GM12878 (cell line): Measurements from ENCODE around the gene LRRFIP2. TPM values are rescaled to one million over a fixed set of nuclear protein-coding genes. Genes with fewer than 3 reads are reported as not detected.

ENCODE experiments used
- ATAC-seq: fragments of 200-7000 bp; cut with Tn5 transposase; 3 replicates; pipeline ENCODE4 v1.9.1; 2020; ENCODE audit warnings: mild to moderate bottlenecking, moderate library complexity
- BruUV-seq: library from RNA; stranded (reverse); fragments of 400-500 nt; replicated peaks from 2 replicates; lab custom pipeline; 2021; lab: Mats Ljungman, UMichigan
- CTCF ChIA-PET: fragments of 300-600 bp; sonication (Branson Sonifier 250); formaldehyde crosslinking; extraction: SDS; loops from one replicate; lab custom pipeline; 2021; ENCODE audit warnings: inconsistent platforms; lab: Yijun Ruan, JAX
- POLR2A ChIA-PET: fragments of 350-600 bp; formaldehyde crosslinking; extraction: SDS; loops from one replicate; lab custom pipeline; 2021; ENCODE audit warnings: inconsistent platforms; lab: Charles Lee
- RAD21 ChIA-PET: fragments of 300-600 bp; sonication (Branson Sonifier 250); formaldehyde crosslinking; loops from one replicate; lab custom pipeline; 2023; ENCODE audit warnings: antibody characterized with exemption; ENCODE audit not compliant: unreplicated experiment; lab: Charles Lee
- SMC1A ChIA-PET: fragments of 300-600 bp; sonication (Branson Sonifier 250); formaldehyde crosslinking; loops from one replicate; lab custom pipeline; 2023; ENCODE audit not compliant: unreplicated experiment, uncharacterized antibody; lab: Charles Lee
- DNase-seq: peaks from one replicate; pipeline ENCODE4 v3.0.0-alpha.2; 2011; ENCODE audit warnings: low read depth, low spot score
- FAIRE-seq: peaks from 3 replicates; lab custom pipeline; 2011; peaks lifted over from hg19 to GRCh38; lab: Jason Lieb, UNC
- H2AFZ ChIP-seq: 2 replicates; pipeline ENCODE4 v1.6.0; 2011; ENCODE audit warnings: low read depth, low read length, control low read depth; ENCODE audit not compliant: control insufficient read depth
- H3K27ac ChIP-seq: 2 replicates; pipeline ENCODE4 v1.5.1; 2011; ENCODE audit warnings: control low read depth; ENCODE audit not compliant: control insufficient read depth, insufficient read depth
- H3K27me3 ChIP-seq, 2 experiments: replicated peaks in 1 of 2; 2 replicates each; pipeline versions ENCODE4 v1.6.0 to v1.6.1; 2011; ENCODE audit warnings: low read length in 1 of 2; ENCODE audit not compliant: control insufficient read depth in 2 of 2, insufficient read depth in 2 of 2
- H3K36me3 ChIP-seq, 2 experiments: 2 replicates each; pipeline ENCODE4 v1.5.1; 2011; ENCODE audit warnings: low read length in 1 of 2; ENCODE audit not compliant: control insufficient read depth in 2 of 2, insufficient read depth in 2 of 2
- H3K4me1 ChIP-seq: 2 replicates; pipeline ENCODE4 v1.6.1; 2011; ENCODE audit warnings: mild to moderate bottlenecking, low read length, moderate library complexity, mixed read lengths; ENCODE audit not compliant: control insufficient read depth, insufficient read depth
- H3K4me2 ChIP-seq: 2 replicates; pipeline ENCODE4 v1.6.0; 2011; ENCODE audit warnings: control low read depth; ENCODE audit not compliant: control insufficient read depth, insufficient read depth
- H3K4me3 ChIP-seq: fragments of 200-600 bp; sonication (generic); 2 replicates; pipeline ENCODE4 v1.5.1; 2016
- H3K79me2 ChIP-seq: 2 replicates; pipeline ENCODE4 v1.6.0; 2011; ENCODE audit warnings: low read length; ENCODE audit not compliant: control insufficient read depth, insufficient read depth
- H3K9ac ChIP-seq: 2 replicates; pipeline ENCODE4 v1.8.0; 2011; ENCODE audit warnings: low read length, control low read depth, mixed read lengths; ENCODE audit not compliant: control insufficient read depth, insufficient read depth
- H3K9me3 ChIP-seq: replicated peaks from 3 replicates; pipeline ENCODE4 v1.5.1; 2011; ENCODE audit warnings: mild to moderate bottlenecking, low read length; ENCODE audit not compliant: control insufficient read depth, insufficient read depth
- H4K20me1 ChIP-seq: 2 replicates; pipeline ENCODE4 v1.6.0; 2011; ENCODE audit not compliant: control insufficient read depth, insufficient read depth
- BCL11A ChIP-seq: IDR thresholded peaks from 2 replicates; pipeline ENCODE4 v1.6.1; 2011; ENCODE audit warnings: low read depth, low read length
- CEBPB ChIP-seq, 2 experiments: fragments of 150-350 bp in 1 of 2; IDR thresholded peaks; 2 replicates each; pipeline ENCODE4 v1.6.1; 2012 to 2014; ENCODE audit warnings: low read depth in 2 of 2, low read length in 2 of 2, borderline replicate concordance in 1 of 2, inconsistent platforms in 1 of 2
- CREM ChIP-seq: IDR thresholded peaks from 2 replicates; pipeline ENCODE4 v1.6.1; 2014; ENCODE audit warnings: antibody characterized with exemption, low read depth
- DPF2 ChIP-seq: fragments of 450-650 bp; IDR thresholded peaks from 2 replicates; pipeline ENCODE4 v1.6.1; 2017; ENCODE audit warnings: mild to moderate bottlenecking
- E2F4 ChIP-seq: IDR thresholded peaks from 2 replicates; pipeline ENCODE4 v1.6.1; 2012; ENCODE audit warnings: low read depth, low read length, improper control_type of control experiment
- E4F1 ChIP-seq: fragments of 450-650 bp; IDR thresholded peaks from 2 replicates; pipeline ENCODE4 v1.6.1; 2018; ENCODE audit warnings: borderline replicate concordance, mild to moderate bottlenecking; ENCODE audit not compliant: partially characterized antibody
- FOXM1 ChIP-seq: IDR thresholded peaks from 2 replicates; pipeline ENCODE4 v1.6.1; 2012; ENCODE audit warnings: low read depth, mild to moderate bottlenecking, inconsistent platforms, low read length, moderate library complexity
- MAX ChIP-seq: IDR thresholded peaks from 2 replicates; pipeline ENCODE4 v1.6.1; 2012; ENCODE audit warnings: low read depth, low read length, improper control_type of control experiment
- NR2C2 ChIP-seq: IDR thresholded peaks from 2 replicates; pipeline ENCODE4 v1.6.1; 2011; ENCODE audit warnings: borderline replicate concordance, low read depth; ENCODE audit not compliant: control insufficient read depth, insufficient read length
- PAX8 ChIP-seq: fragments of 450-650 bp; IDR thresholded peaks from 2 replicates; pipeline ENCODE4 v1.6.1; 2017; ENCODE audit warnings: mild to moderate bottlenecking, moderate library complexity
- SMAD5 ChIP-seq: IDR thresholded peaks from 2 replicates; pipeline ENCODE4 v1.6.1; 2016; ENCODE audit warnings: antibody characterized with exemption, low read depth
- SMARCA5 ChIP-seq: fragments of 450-650 bp; IDR thresholded peaks from 2 replicates; pipeline ENCODE4 v1.6.1; 2017; ENCODE audit warnings: mild to moderate bottlenecking
- SREBF2 ChIP-seq: IDR thresholded peaks from 2 replicates; pipeline ENCODE4 v1.6.1; 2012; ENCODE audit warnings: mild to moderate bottlenecking, low read length
- SRF ChIP-seq, 2 experiments: IDR thresholded peaks; 2 replicates each; pipeline ENCODE4 v1.6.1; 2011; ENCODE audit warnings: low read depth in 2 of 2, low read length in 2 of 2, mild to moderate bottlenecking in 1 of 2, moderate library complexity in 1 of 2
- YY1 ChIP-seq: IDR thresholded peaks from 2 replicates; pipeline ENCODE4 v1.6.1; 2011; ENCODE audit warnings: low read depth, mild to moderate bottlenecking, low read length
- ZNF592 ChIP-seq: fragments of 450-650 bp; IDR thresholded peaks from 2 replicates; pipeline ENCODE4 v1.6.1; 2017; ENCODE audit warnings: mild to moderate bottlenecking, moderate library complexity
- WGBS: methylation state at CpG from one replicate; pipeline ENCODE4 v1.1.6; 2016; ENCODE audit warnings: low lambda C conversion rate; ENCODE audit not compliant: insufficient replicate concordance, insufficient coverage; ENCODE audit errors: missing lambda C conversion rate; 5-methylcytosine and 5-hydroxymethylcytosine counted together
- in situ Hi-C: fragments of 300-500 bp; cut with MboI; formaldehyde crosslinking; loops from 9 replicates; pipeline ENCODE4 v1.14.3; 2018; ENCODE audit warnings: mixed read lengths
- intact Hi-C: fragments of 100-400 bp; cut with micrococcal nuclease; formaldehyde crosslinking; loops from one replicate; pipeline ENCODE4 v1.14.2; 2022; ENCODE audit not compliant: unreplicated experiment
- polyA plus RNA-seq, 11 experiments: library from polyadenylated mRNA; depleted of rRNA in 4 of 11; unstranded in 6 of 11; stranded (reverse) in 5 of 11; fragments of >200 nt; fragmentation: Nextera tagmentation in 4 of 11; fragmentation: Illumina TruSeq in 1 of 11; extraction: Ambion mirVana in 4 of 11; extraction: Trizol in 1 of 11; gene quantifications; 1 replicate in 1 of 11; 2 replicates in 10 of 11; pipeline versions ENCODE4 v1.2.1 to v1.2.3, GENCODE V29; 2011 to 2016; ENCODE audit warnings: inconsistent platforms in 2 of 11, missing spikeins in 2 of 11, low read depth in 1 of 11
- total RNA-seq, 4 experiments: library from RNA; depleted of rRNA in 3 of 4; stranded (reverse); fragments of >200 nt in 3 of 4; fragmentation: Illumina TruSeq in 1 of 4; extraction: Trizol in 1 of 4; gene quantifications; 2 replicates each; pipeline versions ENCODE4 v1.2.1 to v1.2.3, GENCODE V29; 2013 to 2021

The LRRFIP2 gene
- total and polyA plus RNA-seq, 10 of the 15 experiments (the other 5 are each of a cell fraction or from before 2014, with no cell fraction given) = 9.7 to 46.9 (median 38.1) TPM

- no peak for TF ChIP-seq ZNF592
Measured at GRCh38 chr3:37096288-37096687, 78.1 kb downstream of the LRRFIP2 start (continued).

- ATAC-seq = no peak
- Histone ChIP-seq H3K4me2 (no peak overlapping the region), H3K9ac (no peak overlapping the region), H3K27me3 (no peaks in the 10 kb centered on the region), H3K79me2 (no peaks in the 10 kb centered on the region), H4K20me1 (no peaks in the 10 kb centered on the region), H2AFZ (no peak overlapping the region), H3K36me3 (peaks cover 0 to 4% of the 10 kb centered on the region in 2 experiments; a peak in 1 of 4 replicates), H3K9me3 (no peaks in the 10 kb centered on the region), H3K4me3 (no peak overlapping the region), H3K4me1 (no peaks in the 10 kb centered on the region), H3K27ac (no peak overlapping the region)
- ChIA-PET RAD21 (no interaction called here), SMC1A (interaction anchor here (1.3 to 1.9 kb wide), 2 partner anchors 20 to 21 kb away, joined by 4 to 6 read pairs; no protein-coding TSS in a partner anchor), POLR2A (no interaction called here), CTCF (no interaction called here)
- intact Hi-C loops (no loop called here), in situ Hi-C loops (no loop called here)
- no peak for DNase-seq
- 94% methylated on average over 3 of the region's 3 CpGs for WGBS
- no TSS peak for BruUV-seq
- FAIRE-seq = no peak
- no peak for TF ChIP-seq DPF2
- no peak for TF ChIP-seq PAX8
- no peak for TF ChIP-seq SREBF2
- TF ChIP-seq E4F1 = no peak
- TF ChIP-seq NR2C2 = no peak
- TF ChIP-seq FOXM1 = no peak
- TF ChIP-seq SMARCA5 = no peak
- TF ChIP-seq SRF (IDR thresholded peaks at IDR 0.05; ENCODE audit: low read depth in 2 of 2, low read length in 2 of 2) = no peak
- no peak for TF ChIP-seq CREM
- no peak for TF ChIP-seq YY1
- TF ChIP-seq SMAD5 = no peak
- TF ChIP-seq CEBPB (IDR thresholded peaks at IDR 0.05; ENCODE audit: borderline replicate concordance in 1 of 2, low read depth in 2 of 2, low read length in 2 of 2) = no peak
- TF ChIP-seq BCL11A = no peak
- TF ChIP-seq MAX = no peak
- no peak for TF ChIP-seq E2F4
Measured at GRCh38 chr3:37094636-37095035, 79.7 kb downstream of the LRRFIP2 start.
